Measurements from ENCODE around the gene SRD5A2.
"Not testable (repeated sequence)": the region's sequence is repeated elsewhere in the genome, so short reads cannot be mapped to it uniquely, and the experiment has no call there.

SRD5A2 gene

DNA sequence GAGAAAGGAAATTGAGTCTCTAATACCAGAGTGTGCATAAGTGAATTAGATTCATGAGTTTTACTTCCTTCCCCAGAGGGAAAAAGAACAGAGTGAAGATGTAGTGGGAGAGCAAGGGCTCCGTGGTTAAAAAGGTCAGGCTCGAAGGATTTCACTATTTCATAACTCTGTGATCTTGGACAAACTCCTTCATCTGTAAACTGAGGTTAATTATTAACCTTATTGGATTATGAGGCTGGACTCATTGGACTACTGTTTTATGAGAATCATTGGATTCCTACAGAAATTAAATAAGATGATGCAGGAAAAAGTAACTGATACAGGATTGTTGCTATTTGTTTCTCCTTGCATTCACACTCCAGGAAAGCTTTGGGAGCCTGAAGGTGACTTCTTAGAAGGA is 45.0 kb downstream of the SRD5A2 start:
- DNase-seq (ENCODE audit: extremely low spot score, insufficient read length, low read depth) (no peak), FAIRE-seq (no peak)

DNA sequence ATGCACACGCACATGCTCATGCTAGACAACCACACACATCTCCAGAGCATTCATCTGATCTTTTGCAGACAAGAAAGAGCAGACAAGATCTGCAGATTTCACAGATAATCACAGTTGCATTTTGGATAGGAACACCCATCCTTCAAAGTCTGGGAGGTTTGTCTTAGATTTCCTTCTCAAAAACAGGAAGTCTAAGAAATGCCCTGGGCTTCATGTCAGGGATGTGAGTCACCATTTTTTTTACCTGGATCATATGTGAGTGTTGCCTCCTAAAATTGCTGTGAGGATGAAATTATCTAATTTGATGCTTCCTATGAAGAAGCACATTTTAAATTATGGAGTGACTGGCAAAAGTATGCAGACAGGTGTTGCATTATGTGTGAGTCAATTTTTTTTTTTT is 46.1 kb downstream of the SRD5A2 start:
- no peak for FAIRE-seq
- no peak for DNase-seq (ENCODE audit: extremely low spot score, insufficient read length, low read depth)

DNA sequence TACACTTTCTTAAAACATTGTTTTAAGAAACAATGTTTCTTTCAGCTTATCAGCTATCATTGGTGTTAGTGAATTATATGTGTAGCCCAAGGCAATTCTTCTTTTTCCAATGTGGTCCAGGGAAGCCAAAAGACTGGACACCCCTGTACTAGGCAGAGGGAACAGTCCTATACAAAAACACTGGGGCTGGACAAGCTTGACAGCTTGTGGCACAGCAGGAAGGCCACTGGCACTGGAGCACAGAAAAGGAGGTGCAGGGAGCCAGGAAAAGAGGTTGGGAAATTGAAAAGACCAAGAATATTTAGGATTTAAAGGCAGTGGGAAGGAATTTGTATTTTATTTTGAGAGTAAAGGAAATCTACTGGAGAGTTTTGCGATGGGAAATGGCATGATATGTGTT is 47.7 kb downstream of the SRD5A2 start:
- DNase-seq (ENCODE audit: extremely low spot score, insufficient read length, low read depth) (no peak), FAIRE-seq (no peak)

DNA sequence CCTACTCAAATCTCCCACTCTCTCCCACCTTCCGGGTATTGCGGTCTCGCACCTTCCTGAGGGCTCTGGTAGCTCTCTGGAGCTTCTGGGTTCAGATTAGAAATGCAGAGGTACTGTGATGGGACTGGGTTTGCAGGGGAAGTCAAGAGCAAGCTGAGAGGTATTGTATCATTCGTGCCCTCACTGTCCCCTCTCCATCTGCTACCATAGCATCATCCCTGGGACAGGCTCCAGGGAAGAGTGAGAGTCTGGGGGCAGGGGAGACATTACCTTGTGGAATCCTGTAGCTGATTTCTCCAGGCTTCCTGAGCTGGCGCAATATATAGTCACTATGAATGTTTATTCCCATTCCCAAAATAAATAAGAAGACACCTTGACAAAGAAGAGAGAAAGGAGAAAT is 49.6 kb downstream of the SRD5A2 start:
- FAIRE-seq (no peak), DNase-seq (ENCODE audit: extremely low spot score, insufficient read length, low read depth) (no peak)

DNA sequence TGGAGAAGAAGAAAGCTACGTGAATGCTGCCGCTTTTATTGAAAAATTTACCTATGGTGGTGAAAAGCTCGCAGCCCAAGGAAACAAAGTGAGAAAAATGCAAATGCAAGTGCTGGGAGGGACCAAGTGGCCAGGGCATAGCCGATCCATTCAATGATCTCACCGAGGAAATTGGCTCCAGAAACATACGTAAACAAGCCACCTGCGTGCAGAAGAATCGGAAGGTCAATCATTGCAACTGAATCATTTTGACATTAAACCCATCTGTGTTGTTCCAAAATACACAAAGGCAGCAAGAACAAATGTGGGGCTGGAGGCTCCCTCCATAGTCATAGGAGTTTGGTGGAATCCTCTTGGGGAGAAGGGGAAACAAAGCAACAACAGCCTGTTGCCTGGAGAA is 51.5 kb downstream of the SRD5A2 start:
- no peak for DNase-seq (ENCODE audit: extremely low spot score, insufficient read length, low read depth)
- no peak for FAIRE-seq

DNA sequence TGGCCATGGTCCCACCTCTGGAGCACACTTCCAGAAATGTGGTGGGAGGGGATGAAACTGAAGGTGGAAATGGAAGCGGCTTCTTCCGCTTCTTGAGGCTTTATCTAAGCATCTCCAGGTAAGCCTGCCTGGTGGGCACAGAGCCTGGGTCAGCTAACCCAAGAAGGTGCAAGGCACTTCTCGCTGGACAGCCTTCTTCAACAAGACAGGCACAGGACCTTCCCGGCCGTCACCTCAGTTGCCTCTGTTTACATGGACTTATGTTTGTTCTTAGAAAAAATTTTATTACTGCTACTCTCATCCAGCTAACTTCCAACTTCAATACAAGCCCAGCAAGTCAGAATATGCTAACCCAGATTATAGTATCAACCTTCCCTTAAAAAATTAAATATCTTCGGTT is 51.9 kb downstream of the SRD5A2 start:
- FAIRE-seq (no peak), DNase-seq (ENCODE audit: extremely low spot score, insufficient read length, low read depth) (no peak)

DNA sequence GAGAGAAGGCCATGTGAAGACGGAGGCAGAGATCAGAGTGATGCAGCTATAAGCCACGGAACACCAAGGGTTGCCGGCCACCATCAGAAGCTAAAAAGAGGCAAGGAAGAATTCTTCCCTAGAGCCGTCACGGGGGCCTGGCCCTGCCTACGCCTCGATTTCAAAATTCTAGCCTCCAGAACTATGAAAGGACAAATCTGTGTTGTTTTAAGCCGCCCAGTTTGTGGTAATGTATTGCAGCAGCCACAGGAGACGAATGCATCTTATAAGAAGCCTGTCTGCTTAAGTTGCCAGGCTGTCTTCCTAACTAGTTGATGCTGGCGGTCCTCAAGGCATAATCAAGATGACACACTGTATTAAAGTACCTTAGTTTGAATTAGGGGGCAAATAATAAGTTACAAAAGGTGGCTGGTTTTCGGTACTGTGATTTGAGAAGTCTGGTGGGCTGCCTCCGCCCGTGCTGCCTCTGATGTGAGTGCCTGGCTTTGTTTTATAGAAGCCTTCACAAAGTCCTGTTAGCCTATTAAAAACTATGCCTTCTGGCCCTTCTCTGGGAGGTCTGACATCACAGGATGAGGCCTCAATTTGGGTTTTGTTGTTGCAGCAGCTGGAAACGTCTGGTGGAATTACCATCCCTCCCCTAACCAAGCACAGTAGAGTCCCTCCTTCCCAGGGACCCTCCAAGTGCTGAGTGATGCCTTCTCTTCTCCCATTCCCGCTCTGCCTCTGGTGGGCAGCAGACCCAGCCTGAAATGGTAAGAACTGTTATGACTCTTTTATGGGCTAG is 53.6 kb downstream of the SRD5A2 start:
- no peak for DNase-seq (ENCODE audit: extremely low spot score, insufficient read length, low read depth)

DNA sequence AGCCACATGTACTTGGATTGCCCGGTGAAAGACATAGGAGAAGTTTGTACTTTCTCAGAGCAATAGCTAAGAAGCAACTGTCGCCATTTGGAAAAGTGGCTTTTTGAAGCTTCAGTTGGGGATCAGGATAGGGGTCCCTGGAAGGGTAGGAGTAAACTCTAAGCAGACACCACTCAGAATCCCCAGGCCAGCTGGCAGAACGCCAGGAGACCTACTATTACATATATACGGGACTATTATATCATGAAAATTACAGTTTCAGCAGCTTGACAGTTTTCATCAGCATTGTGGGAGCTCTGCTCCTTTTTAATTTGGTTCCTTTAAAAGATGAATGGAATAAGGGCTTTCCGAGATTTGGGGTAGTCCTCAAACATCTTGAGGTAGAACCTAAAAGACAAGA is 54.9 kb downstream of the SRD5A2 start:
- FAIRE-seq (no peak), DNase-seq (ENCODE audit: extremely low spot score, insufficient read length, low read depth) (no peak)

More for the DNA sequence above, 53.6 kb downstream of the SRD5A2 start:
- FAIRE-seq: no peak

DNA sequence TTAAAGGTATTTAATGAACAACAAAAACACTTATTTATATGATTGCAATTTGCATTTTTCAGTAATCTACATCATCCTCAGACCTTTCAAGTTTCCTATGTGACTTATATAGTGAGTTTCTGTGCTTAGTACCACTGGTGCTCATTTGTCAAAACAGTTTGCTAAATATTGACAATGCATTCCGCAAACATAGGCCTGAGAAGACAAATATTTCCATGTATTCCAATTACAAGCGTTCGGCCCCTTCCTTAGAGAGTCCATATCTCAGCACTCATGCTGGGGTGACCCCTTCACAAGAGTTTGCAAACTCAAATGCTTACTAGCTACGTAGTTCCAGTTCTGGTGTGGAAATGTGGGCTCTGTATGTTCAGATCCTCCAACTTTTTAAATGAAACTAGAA is 56.1 kb downstream of the SRD5A2 start:
- no peak for FAIRE-seq
- DNase-seq (ENCODE audit: extremely low spot score, insufficient read length, low read depth): no peak

DNA sequence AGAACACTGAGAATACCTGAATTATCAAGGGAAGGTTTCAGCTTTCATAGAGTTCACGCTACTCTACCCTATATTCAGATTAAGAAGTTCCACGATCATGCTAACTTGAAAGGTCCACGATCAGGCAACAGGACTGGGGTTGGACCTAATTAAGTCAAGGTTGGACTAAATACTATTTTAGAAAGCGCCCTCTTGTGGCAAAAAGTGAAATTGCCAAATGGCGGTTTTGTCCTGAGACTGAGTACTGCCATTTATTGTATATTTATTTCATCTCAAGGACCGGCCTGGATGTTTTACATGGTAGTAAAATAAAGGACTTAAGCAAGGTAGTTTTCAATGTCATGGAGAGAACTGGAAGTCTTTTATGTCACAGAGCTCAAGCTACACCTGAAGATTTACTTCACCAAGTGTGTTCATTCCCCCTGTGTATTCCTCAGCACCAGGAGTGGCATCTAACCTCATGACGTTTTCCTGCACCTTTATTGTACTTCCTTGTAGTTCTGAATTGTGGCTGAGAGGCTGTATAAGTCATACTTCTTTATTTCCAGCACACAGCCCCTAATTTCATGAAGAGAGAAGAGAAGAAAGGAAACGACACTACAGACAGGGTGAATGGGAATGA is 56.8 kb downstream of the SRD5A2 start:
- DNase-seq (ENCODE audit: extremely low spot score, insufficient read length, low read depth): peak; percentile 2
- peak; percentile 56 for FAIRE-seq

DNA sequence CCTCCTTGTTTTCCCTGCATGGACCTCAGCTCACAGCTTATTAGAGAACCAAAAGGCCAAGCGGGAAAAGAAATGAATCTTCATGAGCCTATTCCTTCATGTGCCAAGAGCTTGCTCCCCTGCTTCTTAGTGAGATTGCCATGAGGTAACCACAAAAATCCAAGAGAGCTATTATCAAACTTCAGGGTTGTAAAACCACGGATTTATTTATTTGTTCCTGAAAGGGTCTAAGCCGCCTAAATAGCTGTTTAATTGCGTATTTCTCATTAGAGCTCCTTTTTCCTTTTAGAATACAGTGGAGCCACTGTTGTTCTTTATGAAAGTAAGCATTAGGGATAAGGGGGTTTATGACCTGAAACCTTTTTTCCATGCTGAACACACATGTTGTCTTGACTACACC is 58.0 kb downstream of the SRD5A2 start:
- FAIRE-seq: no peak
- DNase-seq (ENCODE audit: extremely low spot score, insufficient read length, low read depth): no peak

DNA sequence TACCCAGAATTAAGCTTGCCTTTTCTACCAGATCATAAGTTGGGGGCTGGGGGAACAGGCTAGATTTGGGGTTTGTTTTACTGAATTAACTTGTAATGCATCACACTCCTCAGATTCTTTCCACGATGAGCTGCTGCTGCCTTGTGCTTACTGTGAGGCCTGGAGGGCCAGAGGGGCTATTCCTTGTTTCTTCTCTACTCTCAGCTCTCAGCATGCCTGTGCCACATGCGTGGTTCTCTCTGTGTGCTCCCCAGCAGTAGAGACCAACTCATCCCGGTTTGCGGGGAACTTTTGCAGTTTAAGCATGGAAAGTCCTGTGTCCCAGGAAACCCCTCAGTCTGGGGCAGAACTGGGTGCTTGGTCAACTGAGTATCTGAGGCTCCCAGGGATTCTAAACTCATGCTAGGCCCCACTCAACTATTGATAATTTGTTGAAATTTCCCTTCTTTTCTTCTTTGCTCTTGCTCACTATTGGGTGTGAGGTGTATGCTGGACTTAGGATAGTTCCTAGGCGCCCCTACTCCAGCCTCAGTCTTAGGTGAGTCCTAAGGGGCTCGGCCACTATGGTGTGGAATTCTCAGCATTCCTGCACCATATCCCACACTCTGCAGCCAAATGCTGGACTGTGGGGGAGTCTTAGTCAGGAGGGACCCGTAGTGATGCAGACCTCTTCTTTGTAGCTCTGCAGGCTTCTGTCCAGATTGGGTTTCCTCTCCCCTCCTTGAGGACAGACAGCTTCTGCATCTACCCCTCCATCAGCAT is 63.1 kb downstream of the SRD5A2 start:
- DNase-seq (ENCODE audit: extremely low spot score, insufficient read length, low read depth) (no peak), FAIRE-seq (no peak)

DNA sequence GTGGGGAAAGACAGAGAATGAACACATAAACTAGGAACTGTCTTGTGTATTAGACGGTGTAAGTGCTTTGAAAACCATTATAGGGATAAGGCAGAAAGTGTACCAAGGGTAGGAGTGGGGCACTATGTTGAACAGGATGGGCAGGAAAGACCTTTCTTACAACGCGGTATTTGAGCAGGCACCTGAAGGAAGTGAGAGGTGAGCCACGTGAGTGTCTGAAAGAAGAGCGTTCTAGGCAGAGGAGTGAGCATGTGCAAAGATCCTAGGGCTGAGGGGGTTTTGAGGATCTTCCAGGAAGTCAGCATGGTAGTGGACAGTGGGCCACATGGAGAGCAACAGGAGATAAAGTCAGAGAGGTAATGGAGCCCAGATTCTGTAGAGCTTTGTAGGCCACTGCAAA is 65.2 kb downstream of the SRD5A2 start:
- no peak for DNase-seq (ENCODE audit: extremely low spot score, insufficient read length, low read depth)
- no peak for FAIRE-seq

DNA sequence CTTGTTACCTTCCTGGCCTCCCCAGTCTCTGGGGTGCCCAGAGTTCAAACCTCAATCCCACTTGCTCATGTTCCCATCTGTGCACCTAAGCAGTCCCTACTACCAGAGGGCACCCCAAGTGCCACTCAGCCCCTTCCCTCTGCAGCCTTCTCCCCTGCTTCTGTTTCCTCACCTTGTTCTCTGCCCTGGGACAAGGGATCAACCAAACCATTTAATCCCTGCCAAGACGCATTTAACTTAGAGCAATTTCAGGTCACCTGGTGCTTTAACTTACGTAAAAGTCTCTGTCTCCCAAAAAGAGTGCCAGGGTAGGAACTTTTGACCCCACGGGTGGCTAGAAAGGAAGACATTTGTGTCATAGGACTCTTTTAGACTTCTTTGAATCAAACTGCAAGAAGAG is 67.2 kb downstream of the SRD5A2 start:
- DNase-seq (ENCODE audit: extremely low spot score, insufficient read length, low read depth): no peak
- no peak for FAIRE-seq

DNA sequence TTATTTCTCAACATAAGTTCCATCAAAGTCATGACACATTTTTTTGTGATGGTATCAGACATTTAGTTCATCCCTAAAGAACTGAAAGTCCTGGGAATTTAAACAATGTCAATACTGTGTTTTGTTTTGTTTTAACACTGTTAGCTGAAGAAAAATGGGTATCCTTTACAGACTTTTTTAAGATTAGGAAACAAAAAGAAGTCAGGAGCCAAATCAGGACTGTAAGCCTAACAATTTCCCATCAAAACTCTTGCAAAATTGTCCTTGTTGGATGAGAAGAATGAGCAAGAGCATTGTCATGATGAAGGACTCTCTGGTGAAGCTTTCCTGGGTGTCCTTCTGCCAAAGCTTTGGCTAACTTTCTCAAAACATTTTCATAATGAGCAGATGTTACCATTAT is 69.4 kb downstream of the SRD5A2 start:
- no peak for DNase-seq (ENCODE audit: extremely low spot score, insufficient read length, low read depth)
- FAIRE-seq: no peak

DNA sequence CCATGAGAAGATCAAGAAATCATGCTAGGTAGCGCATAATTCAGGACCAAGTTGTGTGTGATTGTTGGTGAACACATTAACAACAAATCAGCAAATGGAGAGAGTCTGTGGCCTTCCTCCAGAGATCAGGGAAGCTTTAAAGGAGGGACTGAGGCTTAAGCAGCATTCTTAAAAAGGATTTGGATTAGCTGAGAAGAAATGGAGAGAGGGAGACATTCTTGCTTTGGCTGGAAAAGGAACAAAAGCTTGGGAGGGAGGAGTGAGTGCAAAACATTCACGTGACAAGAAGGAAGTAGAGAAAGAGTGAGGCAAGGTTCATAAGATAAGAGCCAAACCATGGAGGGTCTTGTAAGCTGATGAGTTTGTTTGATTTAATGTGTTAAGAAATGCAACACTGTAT is 75.6 kb downstream of the SRD5A2 start:
- DNase-seq (ENCODE audit: extremely low spot score, insufficient read length, low read depth) (no peak), FAIRE-seq (no peak)

DNA sequence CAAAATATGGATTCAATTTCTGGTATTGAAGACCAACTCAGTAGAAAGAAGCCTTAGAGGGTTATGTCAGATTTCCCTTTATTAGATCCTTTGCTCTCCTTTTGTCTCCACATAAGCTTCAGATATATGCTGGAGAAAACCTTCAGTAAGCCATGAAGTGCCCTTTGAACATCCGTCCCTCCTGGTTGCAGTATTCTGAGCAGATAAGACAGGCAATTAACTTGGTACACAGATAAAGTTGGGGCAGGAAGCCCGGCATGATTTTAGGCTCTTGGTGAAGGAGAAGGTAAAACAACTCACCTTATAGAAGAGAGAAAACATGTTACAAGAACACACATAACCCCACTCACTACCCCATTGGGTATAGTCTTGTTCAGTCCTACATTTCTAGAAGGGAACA is 76.4 kb downstream of the SRD5A2 start:
- no peak for FAIRE-seq
- no peak for DNase-seq (ENCODE audit: extremely low spot score, insufficient read length, low read depth)

DNA sequence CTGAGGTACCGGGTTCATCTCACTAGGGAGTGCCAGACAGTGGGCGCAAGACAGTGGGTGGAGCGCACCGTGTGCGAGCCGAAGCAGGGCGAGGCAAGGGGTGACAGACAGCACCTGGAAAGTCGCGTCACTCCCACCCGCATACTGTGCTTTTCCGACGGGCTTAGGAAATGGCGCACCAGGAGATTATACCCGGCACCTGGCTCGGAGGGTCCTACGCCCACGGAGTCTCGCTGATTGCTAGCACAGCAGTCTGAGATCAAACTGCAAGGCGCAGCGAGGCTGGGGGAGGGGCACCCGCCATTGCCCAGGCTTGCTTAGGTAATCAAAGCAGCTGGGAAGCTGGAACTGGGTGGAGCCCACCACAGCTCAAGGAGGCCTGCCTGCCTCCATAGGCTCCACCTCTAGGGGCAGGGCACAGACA is 84.3 kb downstream of the SRD5A2 start:
- not testable (repeated sequence) for FAIRE-seq; DNase-seq (ENCODE audit: extremely low spot score, insufficient read length, low read depth)

DNA sequence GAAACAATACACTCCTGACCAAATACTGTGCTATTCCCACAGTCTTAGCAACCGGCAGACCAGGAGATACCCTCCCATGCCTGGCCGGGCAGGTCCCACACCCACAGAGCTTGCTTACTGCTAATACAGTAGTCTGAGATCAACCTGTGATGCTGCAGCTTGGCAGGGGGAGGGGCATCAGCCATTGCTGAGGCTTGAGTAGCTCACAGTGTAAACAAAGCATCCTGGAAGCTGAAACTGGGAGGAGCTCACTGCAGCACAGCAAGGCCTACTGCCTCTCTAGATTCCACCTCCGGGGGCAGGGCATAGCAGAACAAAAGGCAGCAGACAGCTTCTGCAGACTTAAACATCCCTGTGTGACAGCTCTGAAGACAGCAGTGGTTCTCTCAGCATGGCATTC is 91.4 kb downstream of the SRD5A2 start:
- DNase-seq (ENCODE audit: extremely low spot score, insufficient read length, low read depth); FAIRE-seq: not testable (repeated sequence)

DNA sequence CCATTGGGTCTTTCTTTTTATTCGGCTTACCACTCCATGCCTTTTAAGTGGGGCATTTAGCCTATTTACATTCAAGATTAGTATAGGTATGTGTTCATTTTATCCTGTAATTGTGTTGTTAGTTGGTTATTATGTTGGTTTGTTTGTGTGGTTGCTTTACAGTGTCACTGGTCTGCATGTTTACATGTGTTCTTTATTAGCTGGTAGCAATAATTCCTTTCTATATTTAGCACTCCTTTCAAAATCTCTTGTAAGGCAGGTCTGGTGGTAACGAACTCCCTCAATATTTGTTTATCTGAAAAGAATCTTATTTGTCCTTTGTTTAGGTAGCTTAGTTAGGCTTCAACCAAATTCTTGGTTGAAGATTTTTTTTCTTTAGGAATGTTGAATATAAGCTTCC is 97.5 kb downstream of the SRD5A2 start:
- no peak for FAIRE-seq
- DNase-seq (ENCODE audit: extremely low spot score, insufficient read length, low read depth): no peak

DNA sequence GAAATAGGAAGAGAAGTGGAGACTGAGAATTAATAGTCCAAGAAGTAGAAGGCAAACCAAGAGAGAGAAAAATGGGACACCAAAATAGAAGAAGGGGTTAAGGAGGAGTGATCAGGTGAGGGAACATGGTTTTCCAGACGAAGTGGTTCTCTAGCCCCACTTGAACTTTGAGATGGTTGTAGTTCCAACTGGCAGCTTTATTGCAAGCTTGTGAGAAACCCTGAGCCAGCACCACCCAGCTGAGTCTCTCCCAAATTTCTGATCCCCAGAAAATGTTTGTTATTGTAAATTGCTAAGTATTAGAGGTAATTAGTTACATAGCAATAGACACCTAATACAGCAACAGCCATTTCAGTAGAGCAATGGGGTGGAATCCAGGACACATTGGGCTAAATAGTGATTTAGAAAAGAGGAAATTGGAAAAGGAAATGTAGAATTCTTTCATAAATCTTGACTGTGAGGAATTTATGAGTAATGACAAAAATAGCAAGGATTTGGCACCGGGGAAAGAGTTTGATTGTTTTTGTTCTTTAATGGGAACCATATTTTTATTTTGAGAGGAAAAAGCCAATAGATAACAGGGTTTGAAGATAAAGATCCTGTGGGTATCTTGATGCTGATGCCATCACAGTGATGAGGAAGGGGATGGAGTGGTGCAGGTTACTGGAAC is 104.1 kb downstream of the SRD5A2 start:
- FAIRE-seq (no peak), DNase-seq (ENCODE audit: extremely low spot score, insufficient read length, low read depth) (no peak)

Measured in GM18507 (cell line).